Subcutaneous adipose tissue (tissue), 4 donors: ENCODE data around the gene TCEA3. TPM values are rescaled to one million over a fixed set of nuclear protein-coding genes. Genes with fewer than 3 reads are reported as not detected.

Experiments used
- total RNA-seq, 4 donors: library from RNA; depleted of rRNA; stranded (reverse); fragments of >200 nt; gene quantifications; one replicate each; pipeline ENCODE4 v1.1.0, GENCODE V29; 2016
- TF ChIP-seq, protein P1 (sequence below): fragments of 450-650 bp; IDR thresholded peaks from one replicate; pipeline ENCODE4 v1.5.1; 2016; ENCODE audit warnings: low read depth, mild to moderate bottlenecking, control low read depth, antibody characterized with exemption, moderate library complexity

TCEA3 gene
- total RNA-seq, 4 donors from 2014 or later, result 5.4 to 10.8 (median 7.9) TPM

DNA sequence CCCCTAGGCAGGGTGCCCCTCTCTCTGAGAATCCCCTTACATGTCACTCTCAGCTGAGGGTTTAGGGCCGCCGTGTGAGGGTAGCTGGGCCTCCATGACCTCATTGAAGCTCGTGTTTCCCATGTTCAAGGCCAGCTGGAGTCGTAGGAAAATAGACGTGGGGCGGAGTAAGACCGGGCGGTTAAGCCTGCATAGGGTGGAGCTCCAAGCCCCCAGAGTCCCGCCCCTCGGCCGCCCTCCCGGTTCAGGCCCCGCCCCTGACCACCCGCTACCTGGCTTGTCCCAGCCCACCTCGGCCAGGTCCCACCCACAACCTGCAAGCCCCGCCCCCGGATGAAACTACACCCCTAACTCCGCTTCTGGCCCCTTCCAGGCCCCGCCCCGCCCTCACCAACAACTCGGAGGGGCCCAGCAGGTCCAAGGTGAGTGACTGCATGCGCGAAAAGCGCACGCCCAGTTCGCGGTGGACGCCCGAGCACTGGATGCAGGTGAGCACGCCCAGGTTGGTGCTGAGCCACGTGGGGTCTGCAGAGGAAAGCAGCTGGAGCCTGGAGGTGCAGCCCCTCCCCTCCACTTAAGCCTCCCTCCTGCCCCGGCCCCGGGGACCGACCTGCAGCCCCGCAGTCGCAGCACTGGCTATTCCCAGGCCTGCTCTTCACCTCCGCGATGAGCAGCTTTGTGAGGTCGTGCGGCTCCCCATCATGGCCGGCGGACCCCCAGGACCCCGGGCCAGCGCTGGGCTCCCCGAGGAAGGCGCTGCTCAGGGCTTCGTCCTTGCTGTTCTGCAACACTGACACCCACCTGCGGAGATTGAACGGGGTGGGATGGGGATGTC, 12.2 kb upstream of the TCEA3 start:
- TF ChIP-seq, protein P1, sequence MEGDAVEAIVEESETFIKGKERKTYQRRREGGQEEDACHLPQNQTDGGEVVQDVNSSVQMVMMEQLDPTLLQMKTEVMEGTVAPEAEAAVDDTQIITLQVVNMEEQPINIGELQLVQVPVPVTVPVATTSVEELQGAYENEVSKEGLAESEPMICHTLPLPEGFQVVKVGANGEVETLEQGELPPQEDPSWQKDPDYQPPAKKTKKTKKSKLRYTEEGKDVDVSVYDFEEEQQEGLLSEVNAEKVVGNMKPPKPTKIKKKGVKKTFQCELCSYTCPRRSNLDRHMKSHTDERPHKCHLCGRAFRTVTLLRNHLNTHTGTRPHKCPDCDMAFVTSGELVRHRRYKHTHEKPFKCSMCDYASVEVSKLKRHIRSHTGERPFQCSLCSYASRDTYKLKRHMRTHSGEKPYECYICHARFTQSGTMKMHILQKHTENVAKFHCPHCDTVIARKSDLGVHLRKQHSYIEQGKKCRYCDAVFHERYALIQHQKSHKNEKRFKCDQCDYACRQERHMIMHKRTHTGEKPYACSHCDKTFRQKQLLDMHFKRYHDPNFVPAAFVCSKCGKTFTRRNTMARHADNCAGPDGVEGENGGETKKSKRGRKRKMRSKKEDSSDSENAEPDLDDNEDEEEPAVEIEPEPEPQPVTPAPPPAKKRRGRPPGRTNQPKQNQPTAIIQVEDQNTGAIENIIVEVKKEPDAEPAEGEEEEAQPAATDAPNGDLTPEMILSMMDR, result no peak

DNA sequence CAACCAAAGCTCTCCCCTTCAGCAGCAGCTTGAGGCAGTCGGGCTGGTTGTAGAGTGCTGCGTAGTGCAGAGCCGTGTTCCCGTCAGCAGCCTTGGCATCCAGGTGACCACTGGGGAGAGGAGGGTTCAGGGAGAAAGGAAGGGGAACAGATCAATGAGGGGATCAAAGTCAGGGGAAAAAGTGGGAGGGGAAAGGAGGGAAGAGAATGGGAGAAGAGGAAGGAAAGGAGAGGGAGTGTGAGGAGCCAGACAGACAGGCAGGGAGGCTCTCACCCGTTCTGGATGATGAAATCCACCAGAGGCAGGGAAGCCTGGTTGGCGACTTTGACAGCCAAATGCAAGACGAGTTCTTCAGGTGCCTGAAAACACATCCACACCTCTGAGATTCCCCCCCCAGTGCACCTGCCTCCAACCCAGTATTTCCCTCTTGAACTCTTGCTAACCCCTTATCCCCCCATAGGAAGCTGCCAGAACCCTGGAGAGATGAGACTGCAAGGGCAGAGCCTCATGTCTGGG, 9.8 kb upstream of the TCEA3 start:
- TF ChIP-seq, protein P1, result no peak

DNA sequence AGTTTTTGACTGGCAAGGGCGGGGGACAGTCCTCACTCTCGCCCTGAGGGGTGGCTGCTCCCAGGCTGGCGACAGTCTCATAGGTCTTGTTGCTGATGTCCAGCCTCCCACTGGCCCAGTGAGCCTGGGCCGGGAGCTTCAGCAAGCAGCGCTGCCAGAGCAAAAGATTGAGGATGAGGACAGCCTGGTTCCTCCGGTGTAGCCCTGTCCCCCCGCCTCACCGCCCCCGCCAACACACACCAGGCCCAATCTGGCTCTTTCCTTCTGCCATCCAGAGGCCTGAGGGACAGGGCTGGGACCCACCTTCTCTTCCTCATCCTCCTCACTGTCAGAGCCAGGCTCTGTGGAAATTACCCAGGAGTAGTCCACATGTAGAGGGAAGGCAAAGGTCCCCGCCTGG, 8.6 kb upstream of the TCEA3 start:
- TF ChIP-seq, protein P1, result no peak

DNA sequence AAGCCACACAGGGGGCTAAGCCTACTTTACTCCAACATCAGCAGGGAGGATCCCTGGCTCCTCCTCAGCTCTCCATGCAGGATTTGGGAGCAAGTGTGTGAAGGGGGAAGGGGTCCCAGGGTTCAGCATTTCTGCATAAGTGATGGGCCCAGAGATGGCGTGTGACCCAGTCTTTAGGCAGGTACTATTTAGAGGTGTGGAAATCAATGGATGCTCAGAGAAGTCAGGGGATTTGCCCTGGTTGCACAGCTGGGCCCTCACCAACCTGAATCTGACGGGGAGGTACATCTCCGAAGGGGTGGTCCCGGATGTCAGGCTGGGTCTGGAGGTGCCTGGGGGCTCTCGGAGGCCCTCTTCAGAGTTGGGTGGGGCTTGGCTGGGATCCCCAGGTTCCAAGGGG, 6.9 kb upstream of the TCEA3 start:
- TF ChIP-seq, protein P1, result no peak

DNA sequence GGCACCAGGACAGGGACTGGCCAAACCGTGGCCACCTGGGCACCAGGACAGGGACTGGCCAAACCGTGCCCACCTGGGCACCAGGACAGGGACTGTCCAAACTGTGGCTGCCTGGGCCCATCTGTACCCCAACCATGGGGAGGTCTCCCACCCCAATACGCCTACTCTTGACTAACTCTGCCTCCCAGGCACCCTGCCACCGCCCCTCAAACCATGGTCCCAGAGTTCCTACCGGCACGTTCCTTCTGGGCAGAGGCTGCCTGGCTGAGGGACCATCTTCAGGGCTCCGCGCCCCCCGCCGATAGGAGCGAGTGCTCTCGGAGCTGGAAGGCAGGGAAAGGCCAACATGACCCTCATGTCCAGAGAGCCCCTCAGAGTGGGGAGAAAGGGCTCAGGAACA, 6.3 kb upstream of the TCEA3 start:
- TF ChIP-seq, protein P1, result no peak

DNA sequence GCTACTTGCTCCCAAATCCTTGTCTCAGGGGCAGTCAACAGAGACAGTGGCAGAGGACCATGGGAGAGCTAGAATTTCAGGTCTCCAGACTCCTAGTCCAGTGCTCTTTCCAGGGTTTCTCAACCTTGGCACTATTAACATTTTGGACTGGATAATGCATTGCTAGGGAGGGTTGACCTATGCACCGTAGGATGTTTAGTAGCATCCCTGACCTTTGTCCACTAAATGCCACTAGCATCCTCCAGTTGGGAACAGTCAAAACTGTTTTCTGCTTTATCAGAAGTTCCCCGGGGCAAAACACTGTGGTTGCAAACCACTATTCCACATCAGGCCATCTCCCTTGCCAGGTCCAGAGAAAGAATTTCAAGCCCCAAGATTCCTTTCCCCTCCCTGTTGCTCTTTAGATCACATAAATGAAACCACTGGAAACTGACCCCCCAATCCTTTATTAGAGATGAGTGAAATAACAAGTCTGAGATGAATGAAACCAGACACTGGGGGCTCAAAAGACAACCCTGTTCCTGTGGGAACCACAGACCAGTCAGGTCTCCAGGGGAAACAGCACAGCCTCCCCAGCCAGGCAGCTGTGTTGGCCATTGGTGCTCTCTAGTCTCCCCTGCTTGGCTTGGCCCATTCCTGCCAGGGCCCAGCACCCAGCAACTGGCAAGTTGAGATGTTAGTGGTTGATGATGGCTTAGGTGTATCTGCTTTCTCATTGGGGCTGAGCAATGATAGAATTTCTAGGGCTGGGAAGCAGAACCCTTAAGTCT, 3.8 kb upstream of the TCEA3 start:
- TF ChIP-seq, protein P1, result no peak

DNA sequence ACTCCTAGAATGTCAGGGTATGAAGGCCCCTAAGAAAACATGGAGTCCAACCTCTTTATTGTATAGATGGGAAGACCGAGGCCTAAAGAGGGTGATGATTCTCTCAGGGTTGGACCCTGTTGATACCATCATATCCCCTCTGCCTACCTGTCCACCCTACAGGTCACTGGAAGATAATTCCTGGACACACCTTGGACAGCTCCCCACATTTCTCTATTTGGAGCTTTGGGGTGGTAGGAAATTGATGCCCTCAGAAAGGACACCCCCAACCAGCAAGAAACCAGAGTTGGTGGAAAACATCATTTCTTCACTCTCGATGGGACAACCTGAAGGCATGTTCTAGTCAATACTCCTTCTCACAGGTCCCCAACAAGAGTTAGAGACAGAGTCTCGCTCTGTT, 3.0 kb upstream of the TCEA3 start:
- TF ChIP-seq, protein P1, result no peak
